ENCODE data around the gene SCUBE3.

Gene SCUBE3

DNA sequence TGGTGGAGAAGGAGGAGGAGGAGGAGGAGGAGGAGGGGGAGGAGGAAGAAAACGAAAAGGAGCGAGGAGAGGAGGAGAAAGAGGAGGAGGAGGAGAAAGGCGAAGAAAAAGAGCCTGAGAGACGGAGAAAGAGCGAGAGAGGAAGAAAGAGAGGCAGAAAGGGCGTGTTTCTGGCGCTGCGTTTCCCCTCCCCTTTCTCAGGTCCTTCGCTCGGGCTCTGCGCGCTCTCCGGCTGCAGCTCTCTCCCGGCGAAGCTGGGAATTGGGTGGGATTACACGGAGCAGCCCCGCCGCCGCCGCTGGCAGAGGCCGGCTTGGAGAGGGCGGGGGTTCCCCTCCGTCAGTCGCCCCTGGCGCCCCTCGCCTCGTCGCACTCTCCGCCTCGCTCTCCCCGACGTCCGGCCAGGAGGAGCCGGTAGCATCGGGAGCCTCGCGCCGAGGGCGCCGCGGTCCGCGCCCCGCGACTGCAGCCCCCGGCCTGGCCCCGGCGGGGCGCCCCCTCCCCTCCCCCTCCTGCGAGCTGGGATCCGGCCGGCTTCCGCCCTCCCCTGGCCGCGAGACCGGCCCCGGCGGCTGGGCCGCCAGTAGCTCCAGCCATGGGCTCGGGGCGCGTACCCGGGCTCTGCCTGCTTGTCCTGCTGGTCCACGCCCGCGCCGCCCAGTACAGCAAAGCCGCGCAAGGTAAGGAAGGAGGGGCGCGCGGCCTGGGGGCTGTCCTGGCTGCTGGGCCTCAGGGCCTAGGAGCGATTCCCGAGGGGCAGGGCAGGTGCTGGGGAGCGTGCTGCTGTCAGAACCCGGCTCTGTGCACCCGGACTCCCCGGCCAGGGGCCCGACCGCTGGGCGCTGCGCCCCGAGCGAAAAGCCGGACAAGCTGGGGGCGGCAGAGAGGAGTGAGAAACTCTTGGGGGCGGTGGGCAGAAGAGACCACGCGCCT is at the start of gene SCUBE3:
TSS of gene SCUBE3 (plus strand) at position 133 of the 933 bp plus-strand sequence. CDS start at position 596, 463 bp downstream.
- no peak for TF ChIP-seq RAD21 (IDR thresholded peaks at IDR 0.05; ENCODE audit: low read depth)
- TF ChIP-seq ZBTB7A (IDR thresholded peaks at IDR 0.05; ENCODE audit: low read depth), result 0 out of 2 replicates have a peak, but pooled peaks have one; percentile 63
- TF ChIP-seq, protein P1, sequence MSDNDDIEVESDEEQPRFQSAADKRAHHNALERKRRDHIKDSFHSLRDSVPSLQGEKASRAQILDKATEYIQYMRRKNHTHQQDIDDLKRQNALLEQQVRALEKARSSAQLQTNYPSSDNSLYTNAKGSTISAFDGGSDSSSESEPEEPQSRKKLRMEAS (IDR thresholded peaks at IDR 0.05), result peak; percentile 47
- no peak for TF ChIP-seq EP300 (IDR thresholded peaks at IDR 0.05; ENCODE audit: borderline replicate concordance)
- TF ChIP-seq EGR1 (IDR thresholded peaks at IDR 0.05), result no peak
- TF ChIP-seq, protein P2, sequence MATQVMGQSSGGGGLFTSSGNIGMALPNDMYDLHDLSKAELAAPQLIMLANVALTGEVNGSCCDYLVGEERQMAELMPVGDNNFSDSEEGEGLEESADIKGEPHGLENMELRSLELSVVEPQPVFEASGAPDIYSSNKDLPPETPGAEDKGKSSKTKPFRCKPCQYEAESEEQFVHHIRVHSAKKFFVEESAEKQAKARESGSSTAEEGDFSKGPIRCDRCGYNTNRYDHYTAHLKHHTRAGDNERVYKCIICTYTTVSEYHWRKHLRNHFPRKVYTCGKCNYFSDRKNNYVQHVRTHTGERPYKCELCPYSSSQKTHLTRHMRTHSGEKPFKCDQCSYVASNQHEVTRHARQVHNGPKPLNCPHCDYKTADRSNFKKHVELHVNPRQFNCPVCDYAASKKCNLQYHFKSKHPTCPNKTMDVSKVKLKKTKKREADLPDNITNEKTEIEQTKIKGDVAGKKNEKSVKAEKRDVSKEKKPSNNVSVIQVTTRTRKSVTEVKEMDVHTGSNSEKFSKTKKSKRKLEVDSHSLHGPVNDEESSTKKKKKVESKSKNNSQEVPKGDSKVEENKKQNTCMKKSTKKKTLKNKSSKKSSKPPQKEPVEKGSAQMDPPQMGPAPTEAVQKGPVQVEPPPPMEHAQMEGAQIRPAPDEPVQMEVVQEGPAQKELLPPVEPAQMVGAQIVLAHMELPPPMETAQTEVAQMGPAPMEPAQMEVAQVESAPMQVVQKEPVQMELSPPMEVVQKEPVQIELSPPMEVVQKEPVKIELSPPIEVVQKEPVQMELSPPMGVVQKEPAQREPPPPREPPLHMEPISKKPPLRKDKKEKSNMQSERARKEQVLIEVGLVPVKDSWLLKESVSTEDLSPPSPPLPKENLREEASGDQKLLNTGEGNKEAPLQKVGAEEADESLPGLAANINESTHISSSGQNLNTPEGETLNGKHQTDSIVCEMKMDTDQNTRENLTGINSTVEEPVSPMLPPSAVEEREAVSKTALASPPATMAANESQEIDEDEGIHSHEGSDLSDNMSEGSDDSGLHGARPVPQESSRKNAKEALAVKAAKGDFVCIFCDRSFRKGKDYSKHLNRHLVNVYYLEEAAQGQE (IDR thresholded peaks at IDR 0.05; ENCODE audit: low read depth), result no peak

DNA sequence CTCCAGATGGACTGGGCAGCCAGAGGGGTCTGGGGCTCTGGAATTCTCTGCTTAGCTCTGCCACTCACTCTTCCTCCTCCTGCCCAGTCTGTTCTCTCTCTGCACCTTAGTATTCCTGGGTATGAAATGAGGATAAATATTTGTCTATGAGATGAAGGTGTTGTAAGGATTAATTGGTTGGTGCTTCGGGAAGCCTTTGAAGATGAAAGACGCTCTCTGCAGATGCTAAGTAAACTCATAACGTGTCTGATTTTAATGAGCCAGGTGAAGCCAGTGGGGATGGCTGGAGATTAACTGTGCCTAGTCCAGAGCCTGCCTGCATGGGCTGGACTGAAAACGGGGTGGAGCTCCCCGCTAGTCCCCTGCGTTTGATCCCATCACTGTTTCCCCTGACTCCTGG is 49.5 kb upstream of the SCUBE3 start:
- TF ChIP-seq YY1 (IDR thresholded peaks at IDR 0.05; ENCODE audit: low read depth) (no peak), TCF12 (IDR thresholded peaks at IDR 0.05; ENCODE audit: low read depth) (no peak), CEBPB (IDR thresholded peaks at IDR 0.05) (no peak), FOXM1 (IDR thresholded peaks at IDR 0.05; ENCODE audit: borderline replicate concordance, low read depth) (no peak), EP300 (IDR thresholded peaks at IDR 0.05; ENCODE audit: borderline replicate concordance) (no peak), CREB1 (IDR thresholded peaks at IDR 0.05; ENCODE audit: low read depth) (no peak), EGR1 (IDR thresholded peaks at IDR 0.05) (no peak), TAF1 (IDR thresholded peaks at IDR 0.05; ENCODE audit: low read depth) (no peak), ZBTB7A (IDR thresholded peaks at IDR 0.05; ENCODE audit: low read depth) (no peak), RAD21 (IDR thresholded peaks at IDR 0.05; ENCODE audit: low read depth) (no peak), NFIC (IDR thresholded peaks at IDR 0.05) (no peak), TEAD4 (IDR thresholded peaks at IDR 0.05) (no peak)
- TF ChIP-seq, protein P1 (IDR thresholded peaks at IDR 0.05), result no peak
- TF ChIP-seq, protein P2 (IDR thresholded peaks at IDR 0.05; ENCODE audit: low read depth), result no peak
- TF ChIP-seq, protein P3, sequence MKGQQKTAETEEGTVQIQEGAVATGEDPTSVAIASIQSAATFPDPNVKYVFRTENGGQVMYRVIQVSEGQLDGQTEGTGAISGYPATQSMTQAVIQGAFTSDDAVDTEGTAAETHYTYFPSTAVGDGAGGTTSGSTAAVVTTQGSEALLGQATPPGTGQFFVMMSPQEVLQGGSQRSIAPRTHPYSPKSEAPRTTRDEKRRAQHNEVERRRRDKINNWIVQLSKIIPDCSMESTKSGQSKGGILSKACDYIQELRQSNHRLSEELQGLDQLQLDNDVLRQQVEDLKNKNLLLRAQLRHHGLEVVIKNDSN (IDR thresholded peaks at IDR 0.05), result no peak

DNA sequence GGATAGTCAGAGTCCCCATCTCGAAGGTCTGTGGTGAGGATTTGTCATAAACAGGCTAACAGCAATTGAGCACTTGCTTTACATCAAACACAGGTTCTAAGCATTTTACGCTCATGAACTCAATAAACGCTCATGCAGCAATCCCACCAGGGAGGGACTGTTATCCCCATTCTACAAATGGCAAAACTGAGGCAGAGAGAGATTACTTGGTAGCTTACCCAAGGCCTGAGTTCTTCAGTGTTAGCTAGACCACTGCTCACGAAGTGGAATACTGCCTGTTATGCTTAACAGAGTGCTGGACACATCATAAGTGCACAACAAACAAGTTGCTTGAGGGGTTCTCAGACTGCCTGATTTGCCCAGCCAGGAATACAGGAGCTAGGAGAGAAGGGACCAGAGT is 48.9 kb upstream of the SCUBE3 start:
- no peak for TF ChIP-seq TCF12 (IDR thresholded peaks at IDR 0.05; ENCODE audit: low read depth)
- TF ChIP-seq FOXM1 (IDR thresholded peaks at IDR 0.05; ENCODE audit: borderline replicate concordance, low read depth), result no peak
- TF ChIP-seq, protein P2 (IDR thresholded peaks at IDR 0.05; ENCODE audit: low read depth), result no peak
- no peak for TF ChIP-seq YY1 (IDR thresholded peaks at IDR 0.05; ENCODE audit: low read depth)

DNA sequence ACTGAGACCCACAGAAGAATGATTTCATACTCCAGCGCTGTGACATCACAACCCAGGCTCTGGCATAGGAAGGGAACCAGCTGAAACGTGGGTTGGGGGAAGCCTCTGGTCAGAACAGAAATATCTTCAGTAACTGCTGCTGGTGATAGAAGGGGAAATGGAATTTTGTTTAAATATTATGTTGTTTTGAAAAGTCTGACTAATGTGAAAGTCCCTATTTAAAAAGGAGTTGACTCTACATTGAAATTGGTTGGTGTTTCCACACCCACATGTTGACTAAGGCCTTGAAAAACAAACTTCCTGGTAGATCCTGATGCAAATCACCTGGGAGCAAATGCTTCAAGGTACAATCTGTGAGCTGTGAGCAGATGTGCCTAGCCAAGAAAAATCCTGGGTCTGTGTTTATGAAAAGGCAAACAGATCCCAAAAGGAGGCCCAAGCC is 48.1 kb upstream of the SCUBE3 start:
- TF ChIP-seq, protein P2 (IDR thresholded peaks at IDR 0.05; ENCODE audit: low read depth), result no peak
- TF ChIP-seq CEBPB (IDR thresholded peaks at IDR 0.05), result no peak
- no peak for TF ChIP-seq YY1 (IDR thresholded peaks at IDR 0.05; ENCODE audit: low read depth)
- no peak for TF ChIP-seq TEAD4 (IDR thresholded peaks at IDR 0.05)
- TF ChIP-seq FOXM1 (IDR thresholded peaks at IDR 0.05; ENCODE audit: borderline replicate concordance, low read depth), result no peak
- no peak for TF ChIP-seq ZBTB7A (IDR thresholded peaks at IDR 0.05; ENCODE audit: low read depth)
